ENCODE results near the gene CLDN5.

CLDN5 gene

GRCh38 chr22:19499236-19499879 lies 24.9 kb downstream of the CLDN5 start:
- H3K27ac ChIP-seq (ENCODE audit: extremely low read depth, low read depth, low read length) = no peak overlapping the region
- CTCF ChIA-PET = no interaction called here
- POLR2A ChIA-PET = interaction anchor here (1.3 kb wide), 1 partner anchor 8 kb away, joined by 3 read pairs; no protein-coding TSS in a partner anchor
- H3K4me1 ChIP-seq (ENCODE audit: control insufficient read depth, insufficient read depth, low read length) = no peaks in the 10 kb centered on the region
- H3K4me3 ChIP-seq (ENCODE audit: low read depth, low read length) = no peak overlapping the region
- TF ChIP-seq ZNF146 (tag by site-specific recombination; IDR thresholded peaks at IDR 0.05) (no peak), HOXC10 (CRISPR knock-in tag; IDR thresholded peaks at IDR 0.05) (no peak)
- peaks cover 8 to 79% of the 10 kb centered on the region in 2 experiments; a peak in 2 of 3 replicates for H3K36me3 ChIP-seq (ENCODE audit: control insufficient read depth in 2 of 2, insufficient read depth in 1 of 2, low read length in 2 of 2)
- H3K9me3 ChIP-seq (ENCODE audit: control insufficient read depth, insufficient read depth, low read depth, low read length) = no peaks in the 10 kb centered on the region

GRCh38 chr22:19498866-19499190 lies 25.4 kb downstream of the CLDN5 start:
- H3K4me3 ChIP-seq (ENCODE audit: low read depth, low read length) = no peak overlapping the region
- TF ChIP-seq KLF1 (tag by site-specific recombination; IDR thresholded peaks at IDR 0.05) (no peak), PRDM1 (tag by site-specific recombination; IDR thresholded peaks at IDR 0.05) (no peak), SCRT2 (tag by site-specific recombination; IDR thresholded peaks at IDR 0.05) (no peak), PRDM10 (tag by site-specific recombination; IDR thresholded peaks at IDR 0.05) (no peak), HOXD13 (CRISPR knock-in tag; IDR thresholded peaks at IDR 0.05; ENCODE audit: borderline replicate concordance) (no peak), ZBTB48 (tag by site-specific recombination; IDR thresholded peaks at IDR 0.05) (no peak), ZNF639 (tag by site-specific recombination; IDR thresholded peaks at IDR 0.05) (no peak), ZNF239 (tag by site-specific recombination; IDR thresholded peaks at IDR 0.05) (no peak)
- ChIA-PET CTCF (interaction anchor here (0.7 kb wide), 1 partner anchor 199 kb away, joined by 3 read pairs; no protein-coding TSS in a partner anchor), POLR2A (interaction anchor here (1.1 to 1.3 kb wide), 2 partner anchors 9 to 19 kb away, joined by 3 read pairs; partner anchors contain the start of genes CDC45 and UFD1)
- no peak overlapping the region for H3K27ac ChIP-seq (ENCODE audit: extremely low read depth, low read depth, low read length)
- no peaks in the 10 kb centered on the region for H3K4me1 ChIP-seq (ENCODE audit: control insufficient read depth, insufficient read depth, low read length)
- H3K36me3 ChIP-seq (ENCODE audit: control insufficient read depth in 2 of 2, insufficient read depth in 1 of 2, low read length in 2 of 2) = peaks cover 8 to 82% of the 10 kb centered on the region in 2 experiments; a peak in 2 of 3 replicates
- no peaks in the 10 kb centered on the region for H3K9me3 ChIP-seq (ENCODE audit: control insufficient read depth, insufficient read depth, low read depth, low read length)

- TF ChIP-seq GLIS1 (tag by site-specific recombination; IDR thresholded peaks at IDR 0.05) (no peak), ZNF747 (tag by site-specific recombination; IDR thresholded peaks at IDR 0.05) (no peak), ZNF423 (tag by site-specific recombination; IDR thresholded peaks at IDR 0.05) (no peak), FEZF1 (tag by site-specific recombination; IDR thresholded peaks at IDR 0.05) (no peak), HOXD13 (CRISPR knock-in tag; IDR thresholded peaks at IDR 0.05; ENCODE audit: borderline replicate concordance) (no peak)
- POLR2A ChIA-PET = interaction anchor here (0.5 to 1.3 kb wide), 3 partner anchors 9 to 99 kb away, joined by 3 to 4 read pairs (median 3); partner anchors contain the start of genes CDC45 and UFD1
- CTCF ChIA-PET = interaction anchor here (0.7 to 1.6 kb wide), 4 partner anchors 132 to 408 kb away, joined by 3 to 7 read pairs (median 5); no protein-coding TSS in a partner anchor
- Histone ChIP-seq H3K9me3 (ENCODE audit: control insufficient read depth, insufficient read depth, low read depth, low read length) (no peaks in the 10 kb centered on the region), H3K4me1 (ENCODE audit: control insufficient read depth, insufficient read depth, low read length) (no peaks in the 10 kb centered on the region), H3K36me3 (ENCODE audit: control insufficient read depth in 2 of 2, insufficient read depth in 1 of 2, low read length in 2 of 2) (peaks cover 14 to 82% of the 10 kb centered on the region in 2 experiments; a peak in 2 of 3 replicates), H3K27ac (ENCODE audit: extremely low read depth, low read depth, low read length) (no peak overlapping the region), H3K4me3 (ENCODE audit: low read depth, low read length) (no peak overlapping the region)
Observed at GRCh38 chr22:19498154-19498865, 25.9 kb downstream of the CLDN5 start.
